Measurements from ENCODE around the gene TMEM87B.

Gene TMEM87B

DNA sequence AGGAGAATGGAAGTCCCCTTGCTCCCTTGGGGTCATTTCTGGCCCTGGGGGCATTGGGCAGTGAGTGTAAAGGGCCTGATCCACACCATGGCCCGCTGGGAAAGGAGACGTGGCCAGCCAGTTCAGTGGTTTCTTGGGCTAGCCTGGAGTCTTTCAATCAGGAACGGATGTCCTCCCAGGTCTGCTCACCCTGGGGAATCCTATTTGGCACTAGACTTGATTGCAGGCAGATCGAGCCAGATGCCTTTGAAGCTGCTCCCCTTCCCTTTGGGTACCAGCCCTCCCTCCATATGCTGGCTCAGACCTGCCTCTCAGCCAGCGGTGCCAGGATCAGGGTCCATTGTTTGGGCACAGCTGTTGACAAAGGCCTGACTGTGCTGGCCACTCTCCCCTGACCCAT lies 94.1 kb downstream of the TMEM87B start:
- peak overlapping the region in 9 of 11 experiments; percentile 9 to 80 (median 56); a peak in 17 of 22 replicates for H3K4me2 ChIP-seq
- H3K4me3 ChIP-seq: no peak overlapping the region
- peak overlapping the region in 1 of 11 experiments; percentile 22; a peak in 1 of 22 replicates for H3K27ac ChIP-seq
- no peak for TF ChIP-seq Cebpa-rat (IDR thresholded peaks at IDR 0.05)
- H3K9ac ChIP-seq: no peak overlapping the region
- H4K20me1 ChIP-seq: no peaks in the 10 kb centered on the region
- no peaks in the 10 kb centered on the region for H3K36me3 ChIP-seq
- H3K9me3 ChIP-seq (replicated peaks in 1 of 11): peaks cover 0 to 8% (median 0%) of the 10 kb centered on the region in 11 experiments; a peak in 4 of 22 replicates
- H3K27me3 ChIP-seq: no peaks in the 10 kb centered on the region
- peaks cover 10 to 52% (median 37%) of the 10 kb centered on the region in 10 experiments; a peak in 19 of 20 replicates for H3K4me1 ChIP-seq

DNA sequence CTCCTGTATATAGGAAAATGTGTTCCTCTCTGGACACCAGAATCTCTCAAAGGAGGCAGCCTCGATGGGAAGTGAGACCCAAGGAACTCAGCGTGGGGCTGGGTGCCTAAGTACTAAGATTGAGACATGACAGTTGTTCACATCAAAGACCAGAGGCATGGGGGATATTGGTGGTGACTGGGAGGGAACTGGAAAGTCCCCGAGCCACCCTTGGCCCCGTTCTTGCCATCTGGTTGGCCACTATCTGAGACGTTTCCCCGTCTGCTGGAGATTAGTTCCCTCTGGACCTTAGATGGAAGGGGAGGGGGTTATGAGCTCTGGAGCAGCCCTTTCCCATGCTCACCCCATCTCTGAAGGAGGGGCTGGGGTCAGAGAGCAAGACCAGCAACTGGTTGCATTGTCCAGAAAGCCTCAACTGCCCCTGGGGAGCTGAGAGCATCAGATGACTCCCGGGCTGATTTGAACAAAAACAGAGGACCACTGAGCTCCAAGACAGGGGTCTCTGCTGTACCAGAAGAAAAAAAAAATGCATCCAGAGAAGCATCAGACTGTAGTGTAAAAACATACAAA lies 94.9 kb downstream of the TMEM87B start:
- H3K4me1 ChIP-seq: peaks cover 10 to 60% (median 44%) of the 10 kb centered on the region in 10 experiments

DNA sequence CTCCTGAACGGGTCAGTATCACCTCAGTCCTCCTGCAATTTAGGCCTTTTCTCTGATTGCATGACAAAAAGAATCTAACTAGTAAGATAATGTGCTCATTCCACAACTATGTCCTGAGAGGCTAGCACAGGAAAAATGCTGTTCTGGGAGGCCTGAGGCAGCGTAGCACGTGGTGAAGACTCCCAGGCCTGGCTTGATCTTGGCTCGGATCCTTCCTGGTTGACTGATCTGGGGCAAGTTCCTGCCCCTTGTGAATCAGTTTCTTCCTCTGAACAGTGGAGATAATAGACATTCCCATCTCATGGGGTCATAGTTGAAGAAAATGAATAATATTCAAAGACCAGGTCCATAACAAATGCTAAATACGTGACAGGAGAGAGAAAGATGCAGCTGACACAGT lies 95.4 kb downstream of the TMEM87B start:
- peak overlapping the region; percentile 11 to 80 (median 56); a peak in 21 of 22 replicates for H3K4me2 ChIP-seq
- H3K4me3 ChIP-seq: no peak overlapping the region
- TF ChIP-seq Cebpa-rat (IDR thresholded peaks at IDR 0.05): no peak
- H3K4me1 ChIP-seq: peaks cover 13 to 65% (median 49%) of the 10 kb centered on the region in 10 experiments
- H3K9me3 ChIP-seq (replicated peaks in 1 of 11): peaks cover 0 to 8% (median 0%) of the 10 kb centered on the region in 11 experiments; a peak in 4 of 22 replicates
- H3K9ac ChIP-seq: no peak overlapping the region
- H3K27me3 ChIP-seq: no peaks in the 10 kb centered on the region
- peak overlapping the region in 2 of 11 experiments; percentile 0 to 10; a peak in 1 of 22 replicates for H3K27ac ChIP-seq
- no peaks in the 10 kb centered on the region for H3K36me3 ChIP-seq
- H4K20me1 ChIP-seq: no peaks in the 10 kb centered on the region

More for the DNA sequence above, 94.9 kb downstream of the TMEM87B start:
- Histone ChIP-seq H4K20me1 (no peaks in the 10 kb centered on the region), H3K9me3 (replicated peaks in 1 of 11) (peaks cover 0 to 8% (median 0%) of the 10 kb centered on the region in 11 experiments; a peak in 4 of 22 replicates), H3K27ac (peak overlapping the region in 2 of 11 experiments; percentile 0 to 10; a peak in 1 of 22 replicates), H3K36me3 (no peaks in the 10 kb centered on the region), H3K9ac (peak overlapping the region in 1 of 11 experiments; percentile 5; a peak in 1 of 22 replicates), H3K4me3 (no peak overlapping the region), H3K27me3 (no peaks in the 10 kb centered on the region), H3K4me2 (peak overlapping the region; percentile 11 to 80 (median 56); a peak in 20 of 22 replicates)
- no peak for TF ChIP-seq Cebpa-rat (IDR thresholded peaks at IDR 0.05)

DNA sequence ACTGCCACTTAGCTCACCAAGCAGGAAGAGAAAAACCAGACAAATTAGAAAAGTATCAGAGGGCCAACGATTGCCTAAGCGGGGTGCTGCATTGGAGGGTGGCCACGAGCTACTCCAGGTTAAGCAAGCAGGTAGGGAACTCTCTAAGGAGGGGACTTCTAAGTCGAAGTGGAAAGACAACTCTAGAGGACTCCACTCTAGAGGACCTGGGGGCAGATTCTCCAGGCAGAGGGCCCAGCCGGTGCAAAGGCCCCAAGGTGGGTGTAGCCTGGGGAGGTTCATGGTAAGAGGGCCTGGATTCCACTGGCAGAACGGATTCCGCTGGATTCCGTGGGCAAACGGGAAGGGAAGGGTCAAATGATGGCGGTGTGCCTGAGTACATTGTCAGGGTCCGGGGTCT lies 95.8 kb downstream of the TMEM87B start:
- no peaks in the 10 kb centered on the region for H4K20me1 ChIP-seq
- peaks cover 0 to 8% (median 0%) of the 10 kb centered on the region in 11 experiments; a peak in 4 of 22 replicates for H3K9me3 ChIP-seq (replicated peaks in 1 of 11)
- no peak for TF ChIP-seq Cebpa-rat (IDR thresholded peaks at IDR 0.05)
- H3K4me1 ChIP-seq: peaks cover 17 to 69% (median 53%) of the 10 kb centered on the region in 10 experiments
- H3K27me3 ChIP-seq: no peaks in the 10 kb centered on the region
- peak overlapping the region in 2 of 11 experiments; percentile 0 to 10; a peak in 1 of 22 replicates for H3K27ac ChIP-seq
- no peak overlapping the region for H3K9ac ChIP-seq
- no peak overlapping the region for H3K4me3 ChIP-seq
- H3K4me2 ChIP-seq: peak overlapping the region in 10 of 11 experiments; percentile 11 to 80 (median 56); a peak in 15 of 22 replicates
- no peaks in the 10 kb centered on the region for H3K36me3 ChIP-seq

DNA sequence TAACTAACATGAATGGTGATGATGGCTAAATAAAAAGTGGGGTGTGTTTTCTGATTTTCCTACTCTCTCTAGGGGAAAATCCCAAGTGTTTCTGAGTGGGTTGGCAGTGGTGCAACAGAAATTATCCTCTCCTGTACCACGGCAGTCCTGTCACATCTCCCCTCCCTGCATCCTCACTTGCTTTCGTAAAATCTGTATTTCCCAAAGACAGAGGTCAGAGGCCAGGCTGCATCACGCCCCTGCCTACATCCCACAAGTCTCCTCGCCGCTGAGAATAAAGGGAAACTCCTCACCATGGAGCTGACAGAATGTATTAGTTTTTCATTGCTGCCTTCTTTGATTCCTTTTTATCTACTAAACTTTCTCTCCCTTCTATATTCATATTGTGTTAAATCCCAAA lies 96.2 kb downstream of the TMEM87B start:
- Histone ChIP-seq H3K36me3 (no peaks in the 10 kb centered on the region), H3K4me3 (no peak overlapping the region), H3K27me3 (no peaks in the 10 kb centered on the region), H3K9ac (no peak overlapping the region), H3K9me3 (replicated peaks in 1 of 11) (peaks cover 0 to 8% (median 0%) of the 10 kb centered on the region in 11 experiments; a peak in 4 of 22 replicates), H3K4me2 (peak overlapping the region in 5 of 11 experiments; percentile 56 to 80 (median 69); a peak in 6 of 22 replicates), H3K4me1 (peaks cover 22 to 73% (median 58%) of the 10 kb centered on the region in 10 experiments), H4K20me1 (no peaks in the 10 kb centered on the region), H3K27ac (no peak overlapping the region)
- TF ChIP-seq Cebpa-rat (IDR thresholded peaks at IDR 0.05): no peak

DNA sequence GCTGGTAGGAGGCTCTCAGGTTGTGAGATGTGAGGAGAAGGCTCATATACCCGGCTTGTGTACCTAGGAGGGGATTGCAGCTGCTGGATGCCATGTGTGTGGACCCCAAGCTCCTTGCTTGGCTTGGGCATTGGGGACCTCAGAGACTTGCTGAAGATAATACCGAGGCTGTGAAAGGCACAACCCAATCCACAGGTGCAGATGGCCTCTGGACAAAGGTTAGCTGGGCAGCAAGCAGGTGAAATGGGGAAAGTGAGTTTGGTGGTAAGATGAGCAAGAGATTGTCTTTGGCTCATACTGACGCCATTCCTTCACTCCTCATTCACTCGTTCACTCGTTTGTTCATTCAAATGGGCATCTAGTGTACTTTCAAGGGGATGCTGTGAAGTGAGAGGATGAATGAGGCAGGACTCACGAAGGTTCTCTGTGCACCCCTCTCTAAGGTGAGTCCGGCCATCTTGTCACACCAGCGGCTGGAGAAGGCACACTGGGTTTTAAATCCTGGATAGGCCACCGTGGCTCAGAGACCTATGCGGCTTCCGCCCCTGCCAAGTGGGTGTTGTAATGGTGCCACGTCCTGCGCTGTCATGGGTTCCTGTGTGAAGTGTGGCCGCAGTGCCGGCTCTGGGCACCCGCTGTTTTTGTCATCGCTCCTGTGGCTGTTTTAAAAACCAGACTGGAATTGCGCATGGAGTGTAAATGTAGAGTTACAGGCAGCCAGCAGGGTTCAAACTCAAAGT lies 96.8 kb downstream of the TMEM87B start:
- Histone ChIP-seq H3K9me3 (replicated peaks in 1 of 11) (peaks cover 0 to 8% (median 0%) of the 10 kb centered on the region in 11 experiments; a peak in 4 of 22 replicates), H3K4me1 (peaks cover 28 to 79% (median 64%) of the 10 kb centered on the region in 10 experiments), H3K27ac (no peak overlapping the region), H3K4me2 (peak overlapping the region in 2 of 11 experiments; percentile 1 to 66; a peak in 1 of 22 replicates), H3K36me3 (no peaks in the 10 kb centered on the region), H4K20me1 (no peaks in the 10 kb centered on the region), H3K9ac (no peak overlapping the region), H3K4me3 (no peak overlapping the region), H3K27me3 (no peaks in the 10 kb centered on the region)
- TF ChIP-seq Cebpa-rat (IDR thresholded peaks at IDR 0.05): no peak

DNA sequence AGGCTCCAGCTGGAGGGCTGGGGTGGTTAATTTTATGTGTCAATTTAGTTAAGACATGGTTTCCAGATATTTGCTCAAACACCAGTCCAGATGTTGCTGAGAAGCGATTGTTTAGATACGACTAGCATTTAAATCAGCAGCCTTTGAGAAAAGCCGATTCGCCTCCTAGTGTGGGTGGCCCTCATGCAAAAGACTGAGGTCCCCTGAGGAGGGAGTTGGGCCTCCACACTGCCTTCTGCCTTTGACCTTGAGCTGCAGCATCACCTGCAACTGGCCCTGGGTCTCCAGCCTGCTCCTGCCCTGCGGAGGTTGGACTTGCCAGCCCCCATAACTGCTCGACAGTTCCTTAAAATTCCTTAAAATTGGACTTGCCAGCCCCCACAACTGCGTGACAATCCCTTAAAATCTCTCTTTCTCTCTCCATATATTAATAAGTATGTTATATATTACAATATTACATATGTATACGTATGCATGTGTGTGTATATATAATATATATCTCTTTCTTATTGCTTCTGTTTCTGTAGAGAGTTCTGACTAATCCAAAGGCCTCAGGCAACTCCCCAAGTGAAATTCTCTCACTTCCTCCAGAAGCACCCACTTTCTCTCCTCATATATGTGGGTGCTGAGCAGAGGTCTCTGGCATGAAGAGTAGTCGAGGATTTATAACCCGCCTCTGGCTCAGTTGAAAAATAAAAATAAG lies 97.6 kb downstream of the TMEM87B start:
- H3K27ac ChIP-seq: no peak overlapping the region
- no peak for TF ChIP-seq Cebpa-rat (IDR thresholded peaks at IDR 0.05)
- no peaks in the 10 kb centered on the region for H4K20me1 ChIP-seq
- peaks cover 0 to 8% (median 0%) of the 10 kb centered on the region in 11 experiments; a peak in 4 of 22 replicates for H3K9me3 ChIP-seq (replicated peaks in 1 of 11)
- H3K4me2 ChIP-seq: peak overlapping the region in 3 of 11 experiments; percentile 86 to 94 (median 88); a peak in 4 of 22 replicates
- no peak overlapping the region for H3K4me3 ChIP-seq
- no peak overlapping the region for H3K9ac ChIP-seq
- H3K36me3 ChIP-seq: no peaks in the 10 kb centered on the region
- H3K27me3 ChIP-seq: no peaks in the 10 kb centered on the region
- H3K4me1 ChIP-seq: peaks cover 35 to 86% (median 71%) of the 10 kb centered on the region in 10 experiments

DNA sequence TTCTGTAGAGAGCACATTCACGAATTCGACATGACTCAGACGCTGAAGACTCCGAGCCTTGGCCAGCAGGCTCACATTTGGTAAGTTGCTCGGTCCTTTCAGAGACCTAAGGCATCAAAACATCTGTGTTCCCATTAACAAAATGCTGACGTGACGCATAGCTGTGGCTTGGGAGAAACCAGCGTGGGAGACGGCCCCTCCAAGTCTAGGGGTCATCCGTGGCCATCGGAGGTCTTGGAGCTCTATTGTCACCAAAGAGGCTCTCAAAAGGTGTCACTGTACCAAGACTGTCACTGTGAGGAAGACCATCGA lies 98.1 kb downstream of the TMEM87B start:
- peak overlapping the region in 3 of 11 experiments; percentile 19 to 89 (median 85); a peak in 2 of 22 replicates for H3K27ac ChIP-seq

More for the DNA sequence above, 98.1 kb downstream of the TMEM87B start:
- H3K27me3 ChIP-seq: no peaks in the 10 kb centered on the region
- peak overlapping the region in 5 of 11 experiments; percentile 86 to 94 (median 88); a peak in 7 of 22 replicates for H3K4me2 ChIP-seq
- H4K20me1 ChIP-seq: no peaks in the 10 kb centered on the region
- no peak overlapping the region for H3K4me3 ChIP-seq
- TF ChIP-seq Cebpa-rat (IDR thresholded peaks at IDR 0.05): no peak
- H3K4me1 ChIP-seq: peaks cover 40 to 91% (median 76%) of the 10 kb centered on the region in 10 experiments
- peaks cover 0 to 7% (median 0%) of the 10 kb centered on the region in 11 experiments; a peak in 3 of 22 replicates for H3K9me3 ChIP-seq (replicated peaks in 1 of 11)
- no peak overlapping the region for H3K9ac ChIP-seq
- H3K36me3 ChIP-seq: no peaks in the 10 kb centered on the region
